SU-DHL-6 (cell line): ENCODE data around the gene CABP4.

Experiments
- H2AFZ ChIP-seq: fragments of 200-600 bp; sonication (generic); 2 replicates; pipeline ENCODE4 v1.6.1; 2014; ENCODE audit warnings: low read depth, mild to moderate bottlenecking, moderate library complexity, mixed read lengths, antibody characterized with exemption, low read length; ENCODE audit not compliant: severe bottlenecking
- H3F3A ChIP-seq: fragments of 200-600 bp; shearing (Covaris generic); 2 replicates; pipeline ENCODE4 v1.6.0; 2016; ENCODE audit warnings: antibody characterized with exemption, mild to moderate bottlenecking; ENCODE audit not compliant: insufficient read depth
- H3K27ac ChIP-seq: fragments of 200-600 bp; sonication (generic); 2 replicates; pipeline ENCODE4 v1.5.1; 2016; ENCODE audit warnings: low read depth, mild to moderate bottlenecking, low read length, moderate library complexity, mixed read lengths
- H3K27me3 ChIP-seq: fragments of 200-600 bp; sonication (generic), shearing (Covaris generic); 2 replicates; pipeline ENCODE4 v1.6.0; 2014; ENCODE audit warnings: mild to moderate bottlenecking, low read length
- H3K36me3 ChIP-seq: fragments of 200-600 bp; sonication (generic); 2 replicates; pipeline ENCODE4 v1.6.1; 2014; ENCODE audit warnings: mild to moderate bottlenecking, low read length, mixed read lengths
- H3K4me2 ChIP-seq: fragments of 300-600, 200-600 bp; shearing (Covaris generic), sonication (generic); 2 replicates; pipeline ENCODE4 v1.6.0; 2014; ENCODE audit warnings: low read length, low read depth, mild to moderate bottlenecking; ENCODE audit not compliant: poor library complexity, severe bottlenecking
- H3K4me3 ChIP-seq: fragments of 200-600 bp; sonication (generic); 2 replicates; pipeline ENCODE4 v1.5.1; 2014; ENCODE audit warnings: antibody characterized with exemption, low read length, mild to moderate bottlenecking, mixed read lengths; ENCODE audit not compliant: insufficient read depth, poor library complexity, severe bottlenecking
- H3K79me2 ChIP-seq: fragments of 200-600 bp; sonication (generic); 2 replicates; pipeline ENCODE4 v1.6.1; 2014; ENCODE audit warnings: mild to moderate bottlenecking, low read length, moderate library complexity; ENCODE audit not compliant: insufficient read depth
- H3K9ac ChIP-seq: fragments of 200-600 bp; sonication (generic); 2 replicates; pipeline ENCODE4 v1.7.0; 2014; ENCODE audit warnings: mild to moderate bottlenecking, low read length
- H3K9me2 ChIP-seq: fragments of 200-600 bp; sonication (generic); replicated peaks from 2 replicates; pipeline ENCODE4 v1.6.1; 2014; ENCODE audit warnings: low read length; ENCODE audit not compliant: insufficient read depth
- H3K9me3 ChIP-seq: fragments of 200-600 bp; sonication (generic); 2 replicates; pipeline ENCODE4 v1.6.1; 2014; ENCODE audit warnings: low read length, mixed read lengths; ENCODE audit not compliant: insufficient read depth
- H4K20me1 ChIP-seq: fragments of 200-600 bp; sonication (generic); 2 replicates; pipeline ENCODE4 v1.6.1; 2014; ENCODE audit warnings: low read depth, mild to moderate bottlenecking, antibody characterized with exemption, low read length, moderate library complexity, mixed read lengths
- CTCF ChIP-seq: fragments of 200-600 bp; sonication (generic); IDR thresholded peaks from one replicate; pipeline ENCODE4 v1.5.1; 2017; ENCODE audit warnings: antibody characterized with exemption, mild to moderate bottlenecking, low read length, moderate library complexity; ENCODE audit not compliant: insufficient read depth, poor library complexity, severe bottlenecking
- EZH2phosphoT487 ChIP-seq: fragments of 200-600 bp; sonication (generic), shearing (Covaris generic); conservative IDR thresholded peaks from 2 replicates; pipeline ENCODE4 v1.6.1; 2018; ENCODE audit warnings: mild to moderate bottlenecking, antibody characterized with exemption, low read length, moderate library complexity, mixed read lengths

The CABP4 gene

GRCh38 chr11:67431346-67432249 is 23.6 kb upstream of the CABP4 start:
- peaks cover 17% of the 10 kb centered on the region for H3K79me2 ChIP-seq
- no peak overlapping the region for H3K27ac ChIP-seq
- H4K20me1 ChIP-seq, result no peaks in the 10 kb centered on the region

GRCh38 chr11:67432655-67433349 is 22.4 kb upstream of the CABP4 start:
- Histone ChIP-seq H3K79me2 (peaks cover 21% of the 10 kb centered on the region), H3K36me3 (no peaks in the 10 kb centered on the region), H3K4me2 (no peak overlapping the region), H4K20me1 (no peaks in the 10 kb centered on the region), H3K4me3 (no peak overlapping the region), H3K9ac (no peak overlapping the region), H2AFZ (no peak overlapping the region), H3K9me3 (no peaks in the 10 kb centered on the region), H3F3A (peaks cover 43% of the 10 kb centered on the region), H3K27ac (peak overlapping the region; percentile 100; the same call in 1 of the 2 replicates), H3K27me3 (no peaks in the 10 kb centered on the region), H3K9me2 (no peaks in the 10 kb centered on the region)
- no peak for TF ChIP-seq EZH2phosphoT487

More at GRCh38 chr11:67431346-67432249, 23.6 kb upstream of the CABP4 start:
- Histone ChIP-seq H3K27me3 (no peaks in the 10 kb centered on the region), H3K9me2 (no peaks in the 10 kb centered on the region), H3K4me2 (no peak overlapping the region), H3K4me3 (no peak overlapping the region), H2AFZ (no peak overlapping the region), H3K9me3 (no peaks in the 10 kb centered on the region), H3F3A (peaks cover 34% of the 10 kb centered on the region), H3K9ac (no peak overlapping the region), H3K36me3 (no peaks in the 10 kb centered on the region)
- TF ChIP-seq EZH2phosphoT487 (no peak), CTCF (no peak)

- peaks cover 25% of the 10 kb centered on the region for H3K79me2 ChIP-seq
- H2AFZ ChIP-seq, result no peak overlapping the region
- no peaks in the 10 kb centered on the region for H3K9me3 ChIP-seq
- no peaks in the 10 kb centered on the region for H3K36me3 ChIP-seq
- H3K4me3 ChIP-seq, result no peak overlapping the region
- H3K27ac ChIP-seq, result peak overlapping the region; percentile 100
- H3K4me2 ChIP-seq, result peak overlapping the region; percentile 99
- no peaks in the 10 kb centered on the region for H3K27me3 ChIP-seq
- H3F3A ChIP-seq, result peaks cover 50% of the 10 kb centered on the region
- no peaks in the 10 kb centered on the region for H3K9me2 ChIP-seq
- no peaks in the 10 kb centered on the region for H4K20me1 ChIP-seq
- H3K9ac ChIP-seq, result peak overlapping the region; percentile 100; the same call in 1 of the 2 replicates
- TF ChIP-seq CTCF (no peak), EZH2phosphoT487 (no peak)
Observed at GRCh38 chr11:67433536-67434394, 21.4 kb upstream of the CABP4 start.
